ENCODE data around the gene GRIN2A. TPM values are rescaled to one million over a fixed set of nuclear protein-coding genes. Genes with fewer than 3 reads are reported as not detected.
A peak's percentile ranks its signal among the peaks of the same experiment; 100 is the strongest.

Gene GRIN2A
- polyA plus RNA-seq, 2 donors: 0.02 to 0.04 TPM

GRCh38 chr16:10150906-10151305 is 31.3 kb downstream of the GRIN2A start:
- 73 to 76% methylated on average over 4 of the region's 4 CpGs for WGBS, 2 donors
- no peak overlapping the region for H3K4me3 ChIP-seq (ENCODE audit: low read depth in 1 of 2, low read length in 2 of 2)
- no peak overlapping the region for H3K27ac ChIP-seq (ENCODE audit: low read depth in 2 of 2, low read length in 1 of 2)
- H3K27me3 ChIP-seq (ENCODE audit: control insufficient read depth in 1 of 2, insufficient read depth in 2 of 2, low read length in 2 of 2): peaks cover 0 to 2% of the 10 kb centered on the region in 2 donors
- no peaks in the 10 kb centered on the region for H3K36me3 ChIP-seq (ENCODE audit: control insufficient read depth in 2 of 2, insufficient read depth in 2 of 2, low read length in 1 of 2)
- peaks cover 0 to 2% of the 10 kb centered on the region in 2 donors for H3K9me3 ChIP-seq (ENCODE audit: control insufficient read depth in 2 of 2, insufficient read depth in 1 of 2, low read depth in 1 of 2, low read length in 1 of 2)
- H3K4me1 ChIP-seq (ENCODE audit: control insufficient read depth in 2 of 2, insufficient read depth in 2 of 2, low read length in 1 of 2): peaks cover 0 to 3% of the 10 kb centered on the region in 2 donors

GRCh38 chr16:10145542-10146035 is 36.6 kb downstream of the GRIN2A start:
- no peaks in the 10 kb centered on the region for H3K27me3 ChIP-seq (ENCODE audit: control insufficient read depth in 1 of 2, insufficient read depth in 2 of 2, low read length in 2 of 2)
- 69 to 70% methylated on average over 4 of the region's 4 CpGs for WGBS, 2 donors
- no peaks in the 10 kb centered on the region for H3K4me1 ChIP-seq (ENCODE audit: control insufficient read depth in 2 of 2, insufficient read depth in 2 of 2, low read length in 1 of 2)
- no peaks in the 10 kb centered on the region for H3K9me3 ChIP-seq (ENCODE audit: control insufficient read depth in 2 of 2, insufficient read depth in 1 of 2, low read depth in 1 of 2, low read length in 1 of 2)
- H3K4me3 ChIP-seq (ENCODE audit: low read depth in 1 of 2, low read length in 2 of 2): no peak overlapping the region
- no peaks in the 10 kb centered on the region for H3K36me3 ChIP-seq (ENCODE audit: control insufficient read depth in 2 of 2, insufficient read depth in 2 of 2, low read length in 1 of 2)
- H3K27ac ChIP-seq (ENCODE audit: low read depth in 2 of 2, low read length in 1 of 2): no peak overlapping the region

GRCh38 chr16:10141671-10142070 is 40.6 kb downstream of the GRIN2A start:
- no peaks in the 10 kb centered on the region for H3K36me3 ChIP-seq (ENCODE audit: control insufficient read depth in 2 of 2, insufficient read depth in 2 of 2, low read length in 1 of 2)

GRCh38 chr16:10138881-10139280 is 43.3 kb downstream of the GRIN2A start:
- Histone ChIP-seq H3K27me3 (ENCODE audit: control insufficient read depth in 1 of 2, insufficient read depth in 2 of 2, low read length in 2 of 2) (no peaks in the 10 kb centered on the region), H3K36me3 (ENCODE audit: control insufficient read depth in 2 of 2, insufficient read depth in 2 of 2, low read length in 1 of 2) (no peaks in the 10 kb centered on the region), H3K27ac (ENCODE audit: low read depth in 2 of 2, low read length in 1 of 2) (no peak overlapping the region), H3K4me1 (ENCODE audit: control insufficient read depth in 2 of 2, insufficient read depth in 2 of 2, low read length in 1 of 2) (no peaks in the 10 kb centered on the region), H3K9me3 (ENCODE audit: control insufficient read depth in 2 of 2, insufficient read depth in 1 of 2, low read depth in 1 of 2, low read length in 1 of 2) (no peaks in the 10 kb centered on the region), H3K4me3 (ENCODE audit: low read depth in 1 of 2, low read length in 2 of 2) (no peak overlapping the region)
- WGBS, 2 donors: 76 to 80% methylated on average over 5 of the region's 5 CpGs

More at GRCh38 chr16:10141671-10142070, 40.6 kb downstream of the GRIN2A start:
- Histone ChIP-seq H3K4me1 (ENCODE audit: control insufficient read depth in 2 of 2, insufficient read depth in 2 of 2, low read length in 1 of 2) (no peaks in the 10 kb centered on the region), H3K9me3 (ENCODE audit: control insufficient read depth in 2 of 2, insufficient read depth in 1 of 2, low read depth in 1 of 2, low read length in 1 of 2) (no peaks in the 10 kb centered on the region), H3K27ac (ENCODE audit: low read depth in 2 of 2, low read length in 1 of 2) (no peak overlapping the region), H3K4me3 (ENCODE audit: low read depth in 1 of 2, low read length in 2 of 2) (no peak overlapping the region), H3K27me3 (ENCODE audit: control insufficient read depth in 1 of 2, insufficient read depth in 2 of 2, low read length in 2 of 2) (no peaks in the 10 kb centered on the region)

GRCh38 chr16:10137341-10137740 is 44.9 kb downstream of the GRIN2A start:
- H3K27ac ChIP-seq (ENCODE audit: low read depth in 2 of 2, low read length in 1 of 2): no peak overlapping the region
- H3K4me3 ChIP-seq (ENCODE audit: low read depth in 1 of 2, low read length in 2 of 2): no peak overlapping the region
- 79 to 87% methylated on average over 5 of the region's 5 CpGs for WGBS, 2 donors
- no peaks in the 10 kb centered on the region for H3K27me3 ChIP-seq (ENCODE audit: control insufficient read depth in 1 of 2, insufficient read depth in 2 of 2, low read length in 2 of 2)
- H3K4me1 ChIP-seq (ENCODE audit: control insufficient read depth in 2 of 2, insufficient read depth in 2 of 2, low read length in 1 of 2): no peaks in the 10 kb centered on the region
- H3K9me3 ChIP-seq (ENCODE audit: control insufficient read depth in 2 of 2, insufficient read depth in 1 of 2, low read depth in 1 of 2, low read length in 1 of 2): no peaks in the 10 kb centered on the region
- H3K36me3 ChIP-seq (ENCODE audit: control insufficient read depth in 2 of 2, insufficient read depth in 2 of 2, low read length in 1 of 2): no peaks in the 10 kb centered on the region

GRCh38 chr16:10136916-10137315 is 45.3 kb downstream of the GRIN2A start:
- H3K36me3 ChIP-seq (ENCODE audit: control insufficient read depth in 2 of 2, insufficient read depth in 2 of 2, low read length in 1 of 2): no peaks in the 10 kb centered on the region
- no peak overlapping the region for H3K4me3 ChIP-seq (ENCODE audit: low read depth in 1 of 2, low read length in 2 of 2)
- no peaks in the 10 kb centered on the region for H3K9me3 ChIP-seq (ENCODE audit: control insufficient read depth in 2 of 2, insufficient read depth in 1 of 2, low read depth in 1 of 2, low read length in 1 of 2)
- no peak overlapping the region for H3K27ac ChIP-seq (ENCODE audit: low read depth in 2 of 2, low read length in 1 of 2)
- WGBS, 2 donors: 32 to 34% methylated on average over 3 of the region's 3 CpGs
- no peaks in the 10 kb centered on the region for H3K27me3 ChIP-seq (ENCODE audit: control insufficient read depth in 1 of 2, insufficient read depth in 2 of 2, low read length in 2 of 2)
- no peaks in the 10 kb centered on the region for H3K4me1 ChIP-seq (ENCODE audit: control insufficient read depth in 2 of 2, insufficient read depth in 2 of 2, low read length in 1 of 2)

- Histone ChIP-seq H3K4me1 (ENCODE audit: control insufficient read depth in 2 of 2, insufficient read depth in 2 of 2, low read length in 1 of 2) (no peaks in the 10 kb centered on the region), H3K9me3 (ENCODE audit: control insufficient read depth in 2 of 2, insufficient read depth in 1 of 2, low read depth in 1 of 2, low read length in 1 of 2) (no peaks in the 10 kb centered on the region), H3K4me3 (ENCODE audit: low read depth in 1 of 2, low read length in 2 of 2) (no peak overlapping the region), H3K36me3 (ENCODE audit: control insufficient read depth in 2 of 2, insufficient read depth in 2 of 2, low read length in 1 of 2) (no peaks in the 10 kb centered on the region), H3K27me3 (ENCODE audit: control insufficient read depth in 1 of 2, insufficient read depth in 2 of 2, low read length in 2 of 2) (no peaks in the 10 kb centered on the region), H3K27ac (ENCODE audit: low read depth in 2 of 2, low read length in 1 of 2) (peak overlapping the region in 1 of 2 donors; percentile 1)
- WGBS, 2 donors: 52 to 70% methylated on average over 3 of the region's 3 CpGs
Observed at GRCh38 chr16:10130538-10130937, 51.7 kb downstream of the GRIN2A start.

GRCh38 chr16:10128397-10129258 is 53.6 kb downstream of the GRIN2A start:
- 79 to 83% methylated on average over 9 of the region's 9 CpGs for WGBS, 2 donors
- no peaks in the 10 kb centered on the region for H3K9me3 ChIP-seq (ENCODE audit: control insufficient read depth in 2 of 2, insufficient read depth in 1 of 2, low read depth in 1 of 2, low read length in 1 of 2)
- no peak overlapping the region for H3K27ac ChIP-seq (ENCODE audit: low read depth in 2 of 2, low read length in 1 of 2)
- H3K4me1 ChIP-seq (ENCODE audit: control insufficient read depth in 2 of 2, insufficient read depth in 2 of 2, low read length in 1 of 2): no peaks in the 10 kb centered on the region
- H3K36me3 ChIP-seq (ENCODE audit: control insufficient read depth in 2 of 2, insufficient read depth in 2 of 2, low read length in 1 of 2): no peaks in the 10 kb centered on the region
- no peaks in the 10 kb centered on the region for H3K27me3 ChIP-seq (ENCODE audit: control insufficient read depth in 1 of 2, insufficient read depth in 2 of 2, low read length in 2 of 2)
- H3K4me3 ChIP-seq (ENCODE audit: low read depth in 1 of 2, low read length in 2 of 2): no peak overlapping the region

- Histone ChIP-seq H3K9me3 (ENCODE audit: control insufficient read depth in 2 of 2, insufficient read depth in 1 of 2, low read depth in 1 of 2, low read length in 1 of 2) (no peaks in the 10 kb centered on the region), H3K4me1 (ENCODE audit: control insufficient read depth in 2 of 2, insufficient read depth in 2 of 2, low read length in 1 of 2) (no peaks in the 10 kb centered on the region), H3K27ac (ENCODE audit: low read depth in 2 of 2, low read length in 1 of 2) (no peak overlapping the region), H3K4me3 (ENCODE audit: low read depth in 1 of 2, low read length in 2 of 2) (no peak overlapping the region), H3K36me3 (ENCODE audit: control insufficient read depth in 2 of 2, insufficient read depth in 2 of 2, low read length in 1 of 2) (no peaks in the 10 kb centered on the region), H3K27me3 (ENCODE audit: control insufficient read depth in 1 of 2, insufficient read depth in 2 of 2, low read length in 2 of 2) (no peaks in the 10 kb centered on the region)
- WGBS, 2 donors: 32 to 34% methylated on average over 3 of the region's 3 CpGs
Observed at GRCh38 chr16:10126686-10127085, 55.5 kb downstream of the GRIN2A start.

GRCh38 chr16:10123141-10123540 is 59.1 kb downstream of the GRIN2A start:
- H3K36me3 ChIP-seq (ENCODE audit: control insufficient read depth in 2 of 2, insufficient read depth in 2 of 2, low read length in 1 of 2): no peaks in the 10 kb centered on the region
- no peaks in the 10 kb centered on the region for H3K27me3 ChIP-seq (ENCODE audit: control insufficient read depth in 1 of 2, insufficient read depth in 2 of 2, low read length in 2 of 2)
- WGBS, 2 donors: 29 to 48% methylated on average over 5 of the region's 5 CpGs
- no peaks in the 10 kb centered on the region for H3K9me3 ChIP-seq (ENCODE audit: control insufficient read depth in 2 of 2, insufficient read depth in 1 of 2, low read depth in 1 of 2, low read length in 1 of 2)
- no peaks in the 10 kb centered on the region for H3K4me1 ChIP-seq (ENCODE audit: control insufficient read depth in 2 of 2, insufficient read depth in 2 of 2, low read length in 1 of 2)
- H3K27ac ChIP-seq (ENCODE audit: low read depth in 2 of 2, low read length in 1 of 2): no peak overlapping the region
- H3K4me3 ChIP-seq (ENCODE audit: low read depth in 1 of 2, low read length in 2 of 2): no peak overlapping the region

All from esophagus (tissue), 2 donors.